HG03469 (cell line): ENCODE measurements around the gene CHCHD3.

Experiments used
- ATAC-seq: cut with Tn5 transposase; IDR thresholded peaks from one replicate; pipeline ENCODE4 v1.9.1; 2021; ENCODE audit warnings: mild to moderate bottlenecking, moderate library complexity, moderate number of reproducible peaks; ENCODE audit not compliant: unreplicated experiment

Gene CHCHD3

GRCh38 chr7:133079296-133079695 lies 2.6 kb downstream of the CHCHD3 start:
- no peak for ATAC-seq

GRCh38 chr7:133077394-133077793 lies 4.5 kb downstream of the CHCHD3 start:
- no peak for ATAC-seq

- ATAC-seq = no peak
These were observed 5.7 kb downstream of the CHCHD3 start for GRCh38 chr7:133076142-133076541.

GRCh38 chr7:133071506-133071905 lies 10.4 kb downstream of the CHCHD3 start:
- ATAC-seq = no peak

DNA sequence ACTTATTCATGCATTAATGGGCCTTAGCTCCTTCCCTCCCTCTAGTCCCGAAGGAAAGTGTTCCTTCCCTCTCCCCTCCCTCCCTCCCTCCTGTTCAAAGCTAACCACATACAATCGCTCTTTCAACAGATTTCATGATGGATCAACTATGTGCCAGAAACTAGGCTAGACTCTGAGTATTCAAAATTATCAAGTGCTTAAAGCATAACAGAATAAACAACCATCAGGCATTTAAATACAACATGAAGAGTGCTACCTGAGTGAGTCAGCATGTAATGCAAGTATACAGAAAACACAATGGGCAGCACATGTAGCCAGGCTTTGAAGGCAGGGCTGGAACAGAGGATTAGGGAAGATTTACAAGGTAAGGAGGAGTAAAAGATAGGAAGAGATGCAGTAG lies 11.3 kb downstream of the CHCHD3 start:
- no peak for ATAC-seq

- no peak for ATAC-seq
These were observed 16.6 kb downstream of the CHCHD3 start for GRCh38 chr7:133065301-133065700.

GRCh38 chr7:133064082-133064820 lies 17.6 kb downstream of the CHCHD3 start:
- no peak for ATAC-seq

DNA sequence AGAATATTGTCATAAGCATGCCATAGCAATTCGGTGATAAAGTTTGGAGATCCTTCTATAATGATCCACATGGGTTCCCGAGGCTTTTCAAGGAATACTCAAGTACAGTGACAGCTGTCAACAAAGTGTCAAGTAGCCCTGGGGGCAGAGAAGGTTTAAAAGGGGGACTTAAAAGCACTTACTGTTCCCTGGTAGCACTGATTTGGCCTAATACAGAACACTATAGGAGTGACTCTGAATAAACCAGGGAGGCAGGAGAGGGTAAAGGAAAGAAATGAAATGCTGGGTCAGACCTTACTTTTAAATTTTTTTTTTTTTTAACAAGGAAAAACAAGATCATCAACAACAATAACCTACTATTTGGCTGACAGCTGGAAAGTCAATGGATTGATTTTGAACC lies 20.1 kb downstream of the CHCHD3 start:
- ATAC-seq = no peak

DNA sequence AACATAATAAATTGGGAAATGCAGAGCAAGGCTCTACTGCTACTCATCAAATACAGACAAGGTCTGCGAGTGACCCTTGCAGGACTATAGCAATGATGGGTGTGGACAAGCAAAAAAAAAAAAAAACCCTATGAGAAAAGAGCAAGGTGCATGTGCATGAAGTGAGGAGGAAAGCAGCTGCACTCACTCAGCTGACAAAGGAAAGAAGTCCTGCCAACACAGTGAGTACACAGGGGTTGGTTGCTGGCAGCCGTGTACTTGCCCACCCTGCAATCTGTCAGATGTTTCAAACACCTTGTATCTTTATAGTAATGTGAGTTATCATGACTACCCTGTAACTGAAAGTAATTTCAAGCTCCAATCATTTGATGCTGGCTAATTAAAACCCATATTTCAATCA lies 20.5 kb downstream of the CHCHD3 start:
- no peak for ATAC-seq

DNA sequence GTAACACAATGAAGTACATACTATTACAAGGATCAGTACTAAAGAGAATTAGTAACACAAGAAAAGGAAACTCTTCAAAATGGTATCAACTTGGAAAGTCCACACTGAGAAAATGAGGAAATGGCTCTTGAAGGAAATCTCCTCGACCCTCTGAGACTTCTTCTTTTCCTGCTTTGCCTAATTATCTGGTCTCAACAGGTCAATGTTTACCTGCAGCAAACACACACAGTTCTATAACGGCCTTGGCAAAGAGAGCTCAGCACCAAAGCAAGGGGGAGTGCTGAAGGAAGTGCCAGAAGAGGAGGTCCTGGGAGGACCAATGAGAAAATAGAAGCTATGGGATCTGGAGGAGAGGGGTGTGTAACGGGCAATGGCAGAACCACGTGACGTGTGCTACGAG lies 21.9 kb downstream of the CHCHD3 start:
- no peak for ATAC-seq

DNA sequence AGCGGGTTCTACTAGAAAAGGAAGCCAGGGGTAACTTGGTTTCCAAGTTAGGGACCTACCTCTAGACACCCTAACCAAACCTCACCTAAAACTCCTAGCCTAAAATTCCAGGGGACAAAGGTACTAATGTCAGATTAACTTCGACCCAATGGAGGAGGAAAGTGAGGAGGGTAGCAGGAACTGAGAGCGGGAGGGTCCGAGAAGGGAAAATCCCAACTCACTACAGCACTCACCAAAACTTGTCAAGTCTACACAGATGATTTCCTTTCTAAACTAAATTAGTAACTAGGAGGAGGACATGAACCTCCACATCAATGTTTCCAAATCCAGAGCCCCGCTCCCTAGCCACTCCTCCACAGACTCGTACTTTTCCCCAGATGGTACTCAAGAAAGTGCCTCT lies 22.6 kb downstream of the CHCHD3 start:
- ATAC-seq = no peak

- no peak for ATAC-seq
These were observed 25.3 kb downstream of the CHCHD3 start for GRCh38 chr7:133056370-133057238.

DNA sequence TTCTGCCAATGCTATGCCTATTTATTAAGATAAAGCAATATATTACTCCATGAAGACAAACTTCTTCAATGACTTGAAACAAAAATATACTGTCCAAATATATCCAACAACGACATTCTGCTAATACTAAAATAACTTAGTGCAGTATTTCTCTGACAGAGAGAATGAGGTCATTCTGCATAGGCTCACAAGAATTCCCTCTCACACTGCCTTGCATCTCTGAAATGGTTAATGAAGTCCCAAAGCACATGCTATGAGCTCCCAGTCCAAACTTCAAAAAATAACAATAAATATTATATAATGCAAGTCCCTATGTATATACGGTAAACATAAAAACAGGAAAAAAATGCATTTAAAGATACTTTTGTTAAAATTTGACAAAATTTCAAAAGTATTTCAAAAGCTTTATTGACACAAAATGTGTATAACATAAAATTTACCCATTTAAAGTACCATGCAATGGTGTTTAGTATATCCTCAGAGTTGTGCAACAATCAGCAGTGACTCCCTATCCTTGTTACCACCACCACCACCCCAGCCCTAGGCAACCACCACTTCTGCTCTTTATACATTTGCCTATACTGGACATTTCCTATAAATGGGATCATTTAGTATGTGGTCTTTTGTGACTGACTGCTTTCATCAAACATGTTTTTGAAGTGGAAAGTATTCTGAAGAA lies 27.6 kb downstream of the CHCHD3 start:
- ATAC-seq = no peak

DNA sequence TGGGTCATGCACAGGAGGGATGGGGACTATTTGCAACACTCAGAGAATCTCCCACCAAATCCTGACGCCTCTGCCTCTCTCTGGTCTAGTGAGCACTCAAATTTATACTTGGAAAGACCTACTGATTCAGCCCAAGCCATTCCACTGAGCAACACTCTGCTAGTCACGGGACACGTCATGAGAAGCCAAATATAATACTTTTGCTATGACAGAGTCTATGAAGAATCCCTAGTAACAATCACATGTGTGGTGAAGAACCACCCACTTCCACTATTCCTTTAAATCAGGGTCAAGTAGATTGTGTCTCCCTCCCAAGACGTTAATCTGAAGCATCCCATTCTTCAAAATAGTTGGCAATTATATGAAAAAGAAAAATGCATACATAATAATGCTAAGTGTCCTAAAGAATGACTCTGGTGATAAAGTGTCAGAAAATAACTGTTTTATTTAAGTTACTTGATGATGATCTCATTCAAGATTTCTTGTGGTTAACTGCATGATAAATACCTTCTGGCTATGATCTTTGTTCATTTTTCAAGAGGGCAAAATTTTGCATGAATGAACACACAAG lies 28.5 kb downstream of the CHCHD3 start:
- ATAC-seq = no peak

DNA sequence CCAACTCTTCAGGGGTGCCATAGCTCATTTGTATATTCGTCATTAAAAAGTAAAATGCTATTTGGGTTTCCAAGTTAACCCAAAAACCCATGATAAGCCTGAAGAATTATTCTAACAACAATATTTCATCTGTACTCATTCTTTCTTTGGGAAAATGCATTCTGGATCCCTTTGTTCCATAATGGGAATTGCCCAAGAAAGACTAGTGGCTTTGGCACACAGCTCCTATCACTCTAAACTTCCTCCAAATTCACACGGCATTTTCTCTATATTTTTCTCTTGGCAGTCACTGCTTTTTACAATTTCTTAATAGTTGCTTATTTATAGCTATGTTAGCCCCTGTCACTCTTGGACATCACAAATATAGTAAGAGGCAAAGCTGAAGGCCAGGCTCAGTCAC lies 29.1 kb downstream of the CHCHD3 start:
- ATAC-seq = no peak

DNA sequence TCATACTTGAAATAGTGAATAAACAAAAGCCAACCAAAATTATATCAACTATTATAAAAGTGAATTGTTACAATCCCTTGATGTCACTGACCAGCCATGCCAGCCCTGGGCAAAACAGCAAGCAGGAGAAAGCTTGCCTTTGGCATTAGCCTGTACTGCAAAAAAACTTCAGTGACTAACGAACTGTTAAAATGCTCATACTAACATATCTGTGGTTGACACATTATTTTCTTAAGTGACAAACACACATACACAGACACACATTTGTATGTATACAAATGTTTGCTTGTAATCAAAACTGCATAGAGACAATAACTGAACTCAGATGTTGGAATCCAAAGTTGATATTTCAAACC lies 29.5 kb downstream of the CHCHD3 start:
- ATAC-seq = no peak

DNA sequence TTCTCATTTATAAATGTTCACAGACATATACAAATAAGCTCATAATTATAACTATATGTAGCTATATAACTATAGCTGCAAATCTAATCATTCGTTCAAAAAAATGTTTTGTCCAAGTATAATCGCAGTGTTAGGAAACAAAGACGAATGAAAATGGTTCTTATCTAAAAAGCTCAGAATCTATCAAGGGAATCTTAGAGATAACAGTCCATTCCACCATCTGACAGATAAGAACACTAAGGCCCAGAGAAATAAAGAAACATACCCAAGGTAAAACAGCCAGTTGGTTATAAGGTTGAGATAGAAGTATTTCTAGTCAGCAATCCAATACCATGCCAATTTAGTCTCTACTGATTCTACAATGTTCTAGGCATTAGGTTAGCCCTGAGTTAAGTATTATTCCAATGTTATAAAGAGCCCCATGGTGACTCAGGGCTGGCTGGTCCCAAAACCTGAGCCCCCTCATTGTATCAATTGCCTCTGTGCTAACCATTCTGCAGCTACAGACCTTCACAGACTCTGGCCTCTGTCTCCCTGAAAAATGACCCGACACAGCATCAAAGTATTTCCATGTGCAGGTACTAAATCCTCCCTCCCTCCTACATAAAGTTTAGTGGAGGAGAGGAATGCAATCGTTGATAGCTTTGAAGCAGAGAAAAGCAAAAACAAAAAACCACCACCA lies 30.0 kb downstream of the CHCHD3 start:
- no peak for ATAC-seq

DNA sequence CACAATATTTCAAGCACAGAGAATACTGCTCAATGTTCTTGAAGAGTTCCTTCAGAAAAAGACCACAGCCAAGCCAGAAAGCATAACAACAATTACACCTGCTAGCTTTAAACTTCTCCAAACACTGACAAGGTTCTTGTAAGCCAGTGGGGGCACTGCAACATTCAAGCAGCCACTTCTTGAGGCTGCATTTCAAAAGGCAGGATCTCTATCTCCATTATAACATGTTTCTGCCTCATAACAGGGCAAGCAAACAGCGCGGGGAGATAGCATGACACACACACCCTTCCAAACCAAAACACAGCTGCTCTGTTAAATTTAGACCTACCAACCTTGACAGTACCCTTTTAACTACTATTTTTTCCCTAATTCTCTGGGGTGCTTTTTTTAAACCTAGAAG lies 30.8 kb downstream of the CHCHD3 start:
- ATAC-seq = no peak

GRCh38 chr7:133050200-133050995 lies 31.5 kb downstream of the CHCHD3 start:
- ATAC-seq = no peak

DNA sequence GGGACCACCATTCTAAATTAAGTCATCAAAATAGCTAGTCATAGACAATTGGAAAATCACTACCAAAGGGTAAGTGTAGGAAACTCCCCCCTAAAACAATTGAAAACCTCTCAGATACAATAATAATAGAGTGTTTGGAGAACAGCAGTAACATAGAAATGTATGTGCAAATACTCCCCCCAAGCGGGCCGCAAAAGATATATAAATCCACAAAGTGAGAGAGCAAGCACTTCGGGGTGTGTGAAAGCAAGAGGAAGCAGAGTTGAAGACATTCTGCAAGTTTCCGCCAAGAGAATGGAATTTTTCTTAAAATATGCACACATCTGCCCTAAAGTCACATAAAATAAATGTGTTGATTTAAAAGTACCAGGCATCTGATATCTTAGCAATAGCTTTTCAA lies 33.3 kb downstream of the CHCHD3 start:
- no peak for ATAC-seq
